GM21723 (cell line): ENCODE results near the gene RORB.

Experiments used
- ATAC-seq: cut with Tn5 transposase; IDR thresholded peaks from one replicate; pipeline ENCODE4 v1.9.1; 2021; ENCODE audit warnings: mild to moderate bottlenecking, moderate library complexity; ENCODE audit not compliant: unreplicated experiment

RORB gene

DNA sequence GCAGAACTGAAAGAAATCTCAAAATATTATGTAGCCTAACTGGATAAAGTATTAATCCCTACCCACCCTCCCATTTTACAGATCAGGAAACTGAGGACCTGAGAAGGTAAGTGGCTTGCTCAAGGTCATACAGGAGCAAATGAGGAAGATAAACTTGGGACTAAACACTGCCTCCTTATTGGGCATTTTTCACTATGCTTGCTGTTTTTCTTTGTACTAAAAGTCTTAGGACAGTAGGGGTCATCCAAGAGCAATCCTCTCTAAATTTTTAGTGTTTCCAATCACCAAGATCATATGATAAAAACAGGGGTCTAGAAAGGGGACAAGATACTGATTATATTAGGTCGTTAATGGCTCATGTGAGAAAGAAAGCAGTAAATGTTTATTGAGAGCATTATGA, 80.8 kb downstream of the RORB start:
- no peak for ATAC-seq

DNA sequence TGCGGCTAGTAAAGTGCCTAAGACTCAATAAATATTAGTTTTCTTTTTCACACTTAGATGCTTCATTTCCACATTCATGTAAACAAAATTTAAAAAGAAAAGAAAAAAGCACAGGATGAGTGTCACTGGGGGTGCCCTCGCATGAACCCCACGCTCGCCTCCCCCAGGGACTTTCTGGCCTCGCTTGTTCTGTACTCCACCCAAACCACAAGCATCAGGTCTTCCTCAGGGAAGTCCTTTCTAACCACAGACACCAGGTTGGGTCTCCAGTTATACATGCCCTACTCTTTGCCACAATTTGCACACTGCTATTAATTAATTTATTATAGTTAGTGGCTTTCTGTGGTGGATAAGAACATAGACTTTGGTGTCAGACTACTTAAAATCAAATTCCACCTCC, 92.4 kb downstream of the RORB start:
- ATAC-seq: peak; percentile 68

- no peak for ATAC-seq
These were observed 98.2 kb downstream of the RORB start for GRCh38 chr9:74595286-74595685.

GRCh38 chr9:74598874-74599273, 101.7 kb downstream of the RORB start:
- ATAC-seq: no peak

GRCh38 chr9:74609671-74610405, 112.7 kb downstream of the RORB start:
- no peak for ATAC-seq

- ATAC-seq: no peak
These were observed 113.5 kb downstream of the RORB start for GRCh38 chr9:74610523-74611061.

DNA sequence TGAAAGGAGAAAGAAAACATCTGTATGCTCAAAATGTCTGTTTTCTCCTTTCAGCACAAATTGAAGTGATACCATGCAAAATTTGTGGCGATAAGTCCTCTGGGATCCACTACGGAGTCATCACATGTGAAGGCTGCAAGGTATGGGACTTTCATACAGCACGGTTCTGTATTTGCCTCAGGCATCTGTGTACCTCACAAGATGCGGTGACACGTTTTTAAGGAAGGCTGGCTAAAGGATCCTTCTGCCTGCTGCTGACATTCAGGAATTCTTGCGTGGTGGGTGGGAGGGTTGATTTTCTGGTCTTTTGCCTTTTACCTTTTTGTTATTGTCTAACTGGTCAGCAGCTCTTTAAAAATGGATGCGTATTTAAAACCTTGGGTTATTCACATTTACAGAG, 133.1 kb downstream of the RORB start:
- no peak for ATAC-seq

- ATAC-seq: no peak
These were observed 142.0 kb downstream of the RORB start for GRCh38 chr9:74639112-74639511.

- ATAC-seq: no peak
These were observed 145.2 kb downstream of the RORB start for GRCh38 chr9:74642376-74642775.

DNA sequence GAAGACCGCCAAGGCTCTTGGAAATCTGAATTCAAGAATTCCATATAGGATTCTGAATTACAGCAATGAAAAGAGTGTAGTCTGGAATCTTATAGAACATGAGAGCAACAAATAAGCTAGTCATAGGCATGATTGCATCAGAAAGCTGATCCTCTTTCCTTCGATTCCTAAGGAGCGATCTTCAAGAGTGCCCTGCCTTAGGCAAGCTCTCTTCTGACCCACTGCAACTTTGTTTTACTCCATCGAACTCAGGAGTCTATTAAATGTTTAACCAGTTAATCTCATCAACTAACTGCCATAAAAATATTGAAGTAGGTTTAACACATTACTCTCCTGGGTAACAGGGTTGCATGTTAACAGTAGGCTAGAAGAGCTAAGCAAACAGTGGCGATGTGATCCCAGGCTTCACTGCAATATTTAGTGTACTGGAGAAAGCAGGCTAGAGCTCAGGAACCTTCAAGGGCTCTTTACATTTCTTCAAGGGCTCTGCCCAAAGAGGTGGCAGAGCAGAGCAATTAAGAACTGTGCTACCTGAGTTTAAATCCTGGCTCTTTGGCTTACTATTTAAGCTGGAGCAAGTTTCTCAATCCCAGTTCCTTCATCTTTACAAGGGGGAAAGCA, 146.3 kb downstream of the RORB start:
- ATAC-seq: no peak

- ATAC-seq: no peak
These were observed 146.9 kb downstream of the RORB start for GRCh38 chr9:74644023-74644422.

- ATAC-seq: peak; percentile 63
These were observed 148.0 kb downstream of the RORB start for GRCh38 chr9:74645007-74645639.

GRCh38 chr9:74653410-74654080, 156.4 kb downstream of the RORB start:
- no peak for ATAC-seq

DNA sequence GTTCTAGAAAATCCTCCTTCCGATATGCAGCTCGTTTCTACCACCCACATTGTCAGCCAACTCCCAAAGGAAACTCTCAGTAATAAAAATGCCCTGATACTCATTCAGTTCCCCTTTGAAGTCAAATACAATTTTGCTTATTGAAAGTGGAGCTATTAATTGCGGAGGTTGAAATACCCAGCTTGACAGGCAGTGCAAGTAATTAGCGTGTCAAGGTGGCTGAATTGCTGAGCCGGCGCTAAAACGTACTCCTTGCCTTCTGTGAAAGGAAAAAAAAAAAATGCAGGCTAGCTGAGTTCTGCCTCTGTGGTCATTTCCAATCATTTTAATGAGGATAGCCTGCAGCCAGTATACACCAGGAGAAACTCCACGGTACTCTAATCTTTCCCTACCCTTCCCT, 165.5 kb downstream of the RORB start:
- no peak for ATAC-seq

DNA sequence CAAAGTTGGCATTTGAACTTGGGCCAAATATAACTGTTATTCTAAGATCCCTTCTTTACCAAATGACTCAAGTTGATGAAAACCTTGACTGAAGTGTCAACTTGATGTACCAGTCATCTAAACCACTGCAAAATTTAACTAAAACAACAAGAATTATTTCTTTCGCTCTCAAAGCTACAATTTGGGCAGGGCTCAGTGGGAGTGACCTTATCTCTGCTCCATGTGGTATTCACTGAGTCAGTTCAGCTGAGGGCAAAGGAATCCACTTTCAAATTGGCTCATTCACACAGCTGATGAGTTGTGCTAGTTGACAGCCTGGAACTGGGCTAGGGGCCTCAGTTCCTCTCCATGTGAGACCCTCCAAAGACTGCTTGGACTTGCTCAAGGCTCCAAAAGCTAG, 166.3 kb downstream of the RORB start:
- no peak for ATAC-seq

- ATAC-seq: no peak
These were observed 169.6 kb downstream of the RORB start for GRCh38 chr9:74666625-74667316.

DNA sequence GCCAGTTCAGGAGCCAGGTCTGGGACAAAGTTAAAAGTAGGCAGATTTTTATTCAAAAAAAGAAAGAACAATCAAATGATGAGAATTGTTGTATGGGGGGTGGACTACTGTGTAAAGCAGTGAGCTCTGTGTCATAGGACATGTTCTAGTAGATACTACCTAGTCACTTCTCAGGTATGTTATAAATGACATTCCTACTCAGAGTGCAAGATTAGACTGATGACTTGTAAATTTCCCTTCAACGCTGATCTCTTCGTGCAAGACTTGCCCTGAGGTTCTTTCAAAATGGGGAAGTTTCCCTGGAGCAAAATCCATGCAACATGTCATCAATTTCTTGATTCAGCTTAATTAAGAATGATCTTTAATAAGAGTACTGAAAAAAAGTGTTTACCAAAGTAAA, 175.1 kb downstream of the RORB start:
- no peak for ATAC-seq

- ATAC-seq: no peak
These were observed 176.9 kb downstream of the RORB start for GRCh38 chr9:74674077-74674476.

- no peak for ATAC-seq
These were observed 184.8 kb downstream of the RORB start for GRCh38 chr9:74681906-74682305.

- ATAC-seq: no peak
These were observed 186.2 kb downstream of the RORB start for GRCh38 chr9:74683322-74683721.

- no peak for ATAC-seq
These were observed 193.9 kb downstream of the RORB start for GRCh38 chr9:74691058-74691457.
